Measurements from ENCODE around the gene SLC38A11. TPM values are rescaled to one million over a fixed set of nuclear protein-coding genes. Genes with fewer than 3 reads are reported as not detected.
"Not testable (repeated sequence)": the region's sequence is repeated elsewhere in the genome, so short reads cannot be mapped to it uniquely, and the experiment has no call there.

The SLC38A11 gene
- total RNA-seq, 1 experiment from 2014 or later = not detected

- no peak overlapping the region for H3K9ac ChIP-seq (ENCODE audit: low read length)
- RAD21 ChIA-PET (ENCODE audit: low non-redundant PET in 1 of 2, low total read pairs in 2 of 2, uncharacterized antibody in 2 of 2, unreplicated experiment in 2 of 2) = no interaction called here
- H3K4me3 ChIP-seq (replicated peaks in 1 of 2; ENCODE audit: low read depth in 1 of 2, low read length in 2 of 2) = no peak overlapping the region
- CTCF ChIA-PET = interaction anchor here (4.0 kb wide), 1 partner anchor 19 kb away, joined by 20 read pairs; the partner anchor contains the start of gene COBLL1
- no peak overlapping the region for H3K4me2 ChIP-seq (ENCODE audit: low read length)
- H3K36me3 ChIP-seq (ENCODE audit: control insufficient read depth in 1 of 2, insufficient read depth in 2 of 2, low read length in 2 of 2) = no peaks in the 10 kb centered on the region
- no peaks in the 10 kb centered on the region for H3K79me2 ChIP-seq (ENCODE audit: insufficient read depth, low read length)
- H3K27me3 ChIP-seq (ENCODE audit: insufficient read depth, low read length) = no peaks in the 10 kb centered on the region
- BruUV-seq (replicated peaks) = no TSS peak
- H2AFZ ChIP-seq (ENCODE audit: low read depth, low read length, poor library complexity, severe bottlenecking) = no peak overlapping the region
- intact Hi-C loops (cut with micrococcal nuclease) = no loop called here
- no peaks in the 10 kb centered on the region for H3K4me1 ChIP-seq (ENCODE audit: control insufficient read depth in 1 of 2, insufficient read depth in 2 of 2, low read length in 2 of 2)
- H3K27ac ChIP-seq (ENCODE audit: low read depth, low read length) = no peak overlapping the region
- TF ChIP-seq ZFX (IDR thresholded peaks at IDR 0.05) (no peak), REST (IDR thresholded peaks at IDR 0.05; ENCODE audit: low read depth) (no peak), CTCF (IDR thresholded peaks at IDR 0.05 in 2 of 3, conservative IDR thresholded peaks at IDR 0.05 in 1 of 3; ENCODE audit: borderline replicate concordance in 1 of 3, insufficient read depth in 1 of 3, low read depth in 2 of 3, low read length in 2 of 3) (no peak), ATF3 (IDR thresholded peaks at IDR 0.05) (no peak), ZNF274 (IDR thresholded peaks at IDR 0.05; ENCODE audit: low read depth, low read length) (no peak), YY1 (IDR thresholded peaks at IDR 0.05; ENCODE audit: extremely low read depth, insufficient replicate concordance, low read depth, low read length) (no peak), CBX3 (IDR thresholded peaks at IDR 0.05; ENCODE audit: low read depth) (no peak), JUND (IDR thresholded peaks at IDR 0.05) (no peak), MAX (IDR thresholded peaks at IDR 0.05) (no peak), SRF (IDR thresholded peaks at IDR 0.05; ENCODE audit: low read depth) (no peak), TCF7L2 (IDR thresholded peaks at IDR 0.05; ENCODE audit: borderline replicate concordance, extremely low read depth, insufficient read depth, insufficient read length) (no peak), SIN3A (IDR thresholded peaks at IDR 0.05; ENCODE audit: low read depth) (no peak)
- ATAC-seq (no peak), DNase-seq (ENCODE audit: low read depth, low spot score) (no peak)
- H3K9me3 ChIP-seq (ENCODE audit: control insufficient read depth in 1 of 2, insufficient read depth in 1 of 2, low read depth in 1 of 2, low read length in 2 of 2) = no peaks in the 10 kb centered on the region
- POLR2A ChIA-PET = no interaction called here
- H4K20me1 ChIP-seq (ENCODE audit: insufficient read depth) = no peaks in the 10 kb centered on the region
- no peaks in the 10 kb centered on the region for H3K9me2 ChIP-seq (ENCODE audit: insufficient read depth)
Measured at GRCh38 chr2:164860694-164861042, 94.7 kb downstream of the SLC38A11 start.

- POLR2A ChIA-PET = not testable (repeated sequence)
Measured at GRCh38 chr2:164859906-164860693, 95.2 kb downstream of the SLC38A11 start.

More at GRCh38 chr2:164859906-164860693, 95.2 kb downstream of the SLC38A11 start:
- RAD21 ChIA-PET (ENCODE audit: low non-redundant PET in 1 of 2, low total read pairs in 2 of 2, uncharacterized antibody in 2 of 2, unreplicated experiment in 2 of 2); H3K9me3 ChIP-seq (ENCODE audit: control insufficient read depth in 1 of 2, insufficient read depth in 1 of 2, low read depth in 1 of 2, low read length in 2 of 2); BruUV-seq (replicated peaks); H3K36me3 ChIP-seq (ENCODE audit: control insufficient read depth in 1 of 2, insufficient read depth in 2 of 2, low read length in 2 of 2); H3K9me2 ChIP-seq (ENCODE audit: insufficient read depth); ATAC-seq; H2AFZ ChIP-seq (ENCODE audit: low read depth, low read length, poor library complexity, severe bottlenecking); H3K9ac ChIP-seq (ENCODE audit: low read length); DNase-seq (ENCODE audit: low read depth, low spot score); H3K4me3 ChIP-seq (replicated peaks in 1 of 2; ENCODE audit: low read depth in 1 of 2, low read length in 2 of 2); H4K20me1 ChIP-seq (ENCODE audit: insufficient read depth); H3K27ac ChIP-seq (ENCODE audit: low read depth, low read length); H3K27me3 ChIP-seq (ENCODE audit: insufficient read depth, low read length); H3K79me2 ChIP-seq (ENCODE audit: insufficient read depth, low read length); H3K4me2 ChIP-seq (ENCODE audit: low read length); intact Hi-C loops (cut with micrococcal nuclease); H3K4me1 ChIP-seq (ENCODE audit: control insufficient read depth in 1 of 2, insufficient read depth in 2 of 2, low read length in 2 of 2): not testable (repeated sequence)
- CTCF ChIA-PET = interaction anchor here (4.0 kb wide), 1 partner anchor 18 kb away, joined by 20 read pairs; the partner anchor contains the start of gene COBLL1

All from HCT116 (cell line).